ENCODE data around the gene GCNT4. TPM values are rescaled to one million over a fixed set of nuclear protein-coding genes. Genes with fewer than 3 reads are reported as not detected.

Gene GCNT4
- total RNA-seq, 1 experiment from 2014 or later: not detected

- Histone ChIP-seq H3K36me3 (ENCODE audit: insufficient read depth, low read length) (no peaks in the 10 kb centered on the region), H3K9me2 (replicated peaks; ENCODE audit: insufficient read depth, low read length) (no peaks in the 10 kb centered on the region), H4K20me1 (ENCODE audit: insufficient read depth, low read depth, low read length) (no peaks in the 10 kb centered on the region), H3K4me1 (ENCODE audit: low read length) (no peaks in the 10 kb centered on the region), H3K4me3 (ENCODE audit: low read length) (no peak overlapping the region), H3K9me3 (ENCODE audit: low read length) (no peaks in the 10 kb centered on the region), H3K79me2 (ENCODE audit: low read length) (no peaks in the 10 kb centered on the region), H3K27me3 (ENCODE audit: low read length) (no peaks in the 10 kb centered on the region), H2AFZ (ENCODE audit: low read length) (no peak overlapping the region), H3K9ac (ENCODE audit: low read length) (no peak overlapping the region), H3K27ac (ENCODE audit: low read length) (no peak overlapping the region), H3K4me2 (ENCODE audit: low read depth, low read length, poor library complexity, severe bottlenecking) (no peak overlapping the region)
- no peak for DNase-seq
These were observed 33.4 kb downstream of the GCNT4 start for GRCh38 chr5:75018805-75019587.

GRCh38 chr5:75017971-75018370, 34.4 kb downstream of the GCNT4 start:
- H4K20me1 ChIP-seq (ENCODE audit: insufficient read depth, low read depth, low read length): no peaks in the 10 kb centered on the region
- no peak overlapping the region for H3K9ac ChIP-seq (ENCODE audit: low read length)
- no peak overlapping the region for H3K4me2 ChIP-seq (ENCODE audit: low read depth, low read length, poor library complexity, severe bottlenecking)
- H3K27me3 ChIP-seq (ENCODE audit: low read length): no peaks in the 10 kb centered on the region
- no peak overlapping the region for H3K4me3 ChIP-seq (ENCODE audit: low read length)
- no peaks in the 10 kb centered on the region for H3K4me1 ChIP-seq (ENCODE audit: low read length)
- no peaks in the 10 kb centered on the region for H3K36me3 ChIP-seq (ENCODE audit: insufficient read depth, low read length)
- no peak overlapping the region for H2AFZ ChIP-seq (ENCODE audit: low read length)
- no peak for DNase-seq
- H3K9me2 ChIP-seq (replicated peaks; ENCODE audit: insufficient read depth, low read length): no peaks in the 10 kb centered on the region
- no peaks in the 10 kb centered on the region for H3K9me3 ChIP-seq (ENCODE audit: low read length)
- H3K79me2 ChIP-seq (ENCODE audit: low read length): no peaks in the 10 kb centered on the region
- H3K27ac ChIP-seq (ENCODE audit: low read length): no peak overlapping the region

DNA sequence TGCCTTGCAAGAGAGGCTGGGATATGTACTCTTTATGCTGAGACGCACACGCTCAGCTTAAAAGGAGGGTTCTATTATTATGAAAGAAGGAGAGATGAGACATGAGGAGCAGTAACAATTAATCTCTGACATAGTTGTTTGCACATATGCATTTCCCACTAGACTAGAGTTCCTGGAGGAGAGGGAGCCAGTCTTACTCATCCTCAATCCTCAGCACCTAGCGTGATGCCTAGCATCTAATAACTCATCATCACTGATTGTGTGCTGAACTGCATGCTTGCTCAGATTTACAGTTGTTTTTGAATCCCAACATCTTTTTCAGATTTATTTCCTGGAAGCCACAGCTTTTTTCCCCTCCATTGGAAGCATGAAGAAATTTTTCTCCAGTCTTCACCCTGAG, 35.5 kb downstream of the GCNT4 start:
- H3K4me2 ChIP-seq (ENCODE audit: low read depth, low read length, poor library complexity, severe bottlenecking): no peak overlapping the region
- no peaks in the 10 kb centered on the region for H4K20me1 ChIP-seq (ENCODE audit: insufficient read depth, low read depth, low read length)
- no peak overlapping the region for H3K27ac ChIP-seq (ENCODE audit: low read length)
- no peak overlapping the region for H3K9ac ChIP-seq (ENCODE audit: low read length)
- H3K9me2 ChIP-seq (replicated peaks; ENCODE audit: insufficient read depth, low read length): no peaks in the 10 kb centered on the region
- DNase-seq: no peak
- no peaks in the 10 kb centered on the region for H3K36me3 ChIP-seq (ENCODE audit: insufficient read depth, low read length)
- H2AFZ ChIP-seq (ENCODE audit: low read length): no peak overlapping the region
- H3K9me3 ChIP-seq (ENCODE audit: low read length): no peaks in the 10 kb centered on the region
- H3K27me3 ChIP-seq (ENCODE audit: low read length): no peaks in the 10 kb centered on the region
- H3K4me1 ChIP-seq (ENCODE audit: low read length): no peaks in the 10 kb centered on the region
- no peak overlapping the region for H3K4me3 ChIP-seq (ENCODE audit: low read length)
- H3K79me2 ChIP-seq (ENCODE audit: low read length): no peaks in the 10 kb centered on the region

DNA sequence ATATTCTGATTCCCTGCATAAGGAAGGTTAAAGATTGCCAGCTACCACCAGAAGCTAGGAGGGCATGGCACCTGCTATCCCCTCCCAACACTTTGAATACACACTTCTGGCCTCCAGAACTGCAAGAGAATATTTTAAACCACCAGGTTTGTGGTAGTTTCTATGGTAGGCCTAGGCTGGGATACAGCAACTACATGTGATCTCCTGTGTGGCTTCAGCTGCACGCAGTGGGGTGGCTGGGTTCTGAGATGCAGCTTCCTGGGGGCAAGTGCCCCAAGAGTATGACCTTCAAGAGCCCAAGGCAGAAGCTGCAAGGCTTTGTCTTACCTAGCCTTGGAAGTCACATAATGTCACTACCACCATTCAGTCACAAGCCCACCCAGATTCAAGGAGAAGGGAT, 39.6 kb downstream of the GCNT4 start:
- Histone ChIP-seq H4K20me1 (ENCODE audit: insufficient read depth, low read depth, low read length) (no peaks in the 10 kb centered on the region), H3K36me3 (ENCODE audit: insufficient read depth, low read length) (no peaks in the 10 kb centered on the region), H2AFZ (ENCODE audit: low read length) (no peak overlapping the region), H3K79me2 (ENCODE audit: low read length) (no peaks in the 10 kb centered on the region), H3K4me2 (ENCODE audit: low read depth, low read length, poor library complexity, severe bottlenecking) (no peak overlapping the region), H3K9me3 (ENCODE audit: low read length) (no peaks in the 10 kb centered on the region), H3K9me2 (replicated peaks; ENCODE audit: insufficient read depth, low read length) (no peaks in the 10 kb centered on the region), H3K9ac (ENCODE audit: low read length) (no peak overlapping the region), H3K27me3 (ENCODE audit: low read length) (no peaks in the 10 kb centered on the region), H3K27ac (ENCODE audit: low read length) (no peak overlapping the region), H3K4me1 (ENCODE audit: low read length) (no peaks in the 10 kb centered on the region), H3K4me3 (ENCODE audit: low read length) (no peak overlapping the region)
- DNase-seq: no peak

GRCh38 chr5:75010838-75011237, 41.5 kb downstream of the GCNT4 start:
- no peaks in the 10 kb centered on the region for H3K9me3 ChIP-seq (ENCODE audit: low read length)
- no peaks in the 10 kb centered on the region for H3K36me3 ChIP-seq (ENCODE audit: insufficient read depth, low read length)
- H3K4me1 ChIP-seq (ENCODE audit: low read length): no peaks in the 10 kb centered on the region
- no peaks in the 10 kb centered on the region for H3K27me3 ChIP-seq (ENCODE audit: low read length)
- H2AFZ ChIP-seq (ENCODE audit: low read length): no peak overlapping the region
- H3K9ac ChIP-seq (ENCODE audit: low read length): no peak overlapping the region
- DNase-seq: no peak
- H3K79me2 ChIP-seq (ENCODE audit: low read length): no peaks in the 10 kb centered on the region
- no peak overlapping the region for H3K4me3 ChIP-seq (ENCODE audit: low read length)
- no peak overlapping the region for H3K27ac ChIP-seq (ENCODE audit: low read length)
- H4K20me1 ChIP-seq (ENCODE audit: insufficient read depth, low read depth, low read length): no peaks in the 10 kb centered on the region
- H3K9me2 ChIP-seq (replicated peaks; ENCODE audit: insufficient read depth, low read length): no peaks in the 10 kb centered on the region
- no peak overlapping the region for H3K4me2 ChIP-seq (ENCODE audit: low read depth, low read length, poor library complexity, severe bottlenecking)

DNA sequence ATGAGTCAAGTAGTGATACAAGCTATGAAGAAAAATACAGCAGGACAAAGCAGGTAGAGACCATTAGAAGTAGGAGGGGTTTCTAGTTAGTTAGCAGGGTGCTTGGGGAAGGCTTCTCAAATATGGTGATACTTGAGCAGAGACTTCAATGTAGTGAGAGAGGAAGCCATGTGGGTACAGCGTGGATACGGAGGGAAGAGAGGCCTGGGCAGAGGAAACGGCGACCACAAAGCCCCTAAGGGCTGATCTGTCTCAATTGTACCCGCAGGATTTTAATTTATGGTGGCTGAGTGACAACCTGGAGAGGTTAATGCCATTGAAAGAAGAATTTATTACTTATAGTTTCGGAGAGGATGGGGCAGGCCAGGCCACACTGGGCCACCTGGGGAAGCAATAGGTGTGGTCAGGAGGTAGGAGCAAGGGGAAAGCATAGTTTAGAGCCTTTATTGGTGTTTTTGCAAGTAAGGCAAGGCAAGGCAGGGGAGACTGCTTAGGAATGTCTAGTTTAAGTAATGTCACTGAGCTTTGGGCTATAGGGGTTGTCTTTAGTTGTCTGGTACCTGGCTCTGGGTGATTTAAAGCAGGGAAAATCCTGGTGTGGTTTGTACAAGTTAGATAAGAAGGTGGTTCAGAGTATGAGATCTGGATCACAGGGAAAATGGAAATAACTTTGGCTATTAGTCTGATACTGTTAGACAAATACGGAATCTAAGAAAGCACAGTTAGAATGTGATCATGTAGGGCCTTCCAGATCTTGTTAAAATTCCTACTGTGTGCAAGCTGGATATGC, 42.6 kb downstream of the GCNT4 start:
- Histone ChIP-seq H3K9me2 (replicated peaks; ENCODE audit: insufficient read depth, low read length) (no peaks in the 10 kb centered on the region), H3K27me3 (ENCODE audit: low read length) (no peaks in the 10 kb centered on the region), H3K4me3 (ENCODE audit: low read length) (no peak overlapping the region), H3K27ac (ENCODE audit: low read length) (no peak overlapping the region), H3K9me3 (ENCODE audit: low read length) (no peaks in the 10 kb centered on the region), H3K9ac (ENCODE audit: low read length) (no peak overlapping the region), H3K4me2 (ENCODE audit: low read depth, low read length, poor library complexity, severe bottlenecking) (no peak overlapping the region), H3K4me1 (ENCODE audit: low read length) (no peaks in the 10 kb centered on the region), H3K79me2 (ENCODE audit: low read length) (no peaks in the 10 kb centered on the region), H4K20me1 (ENCODE audit: insufficient read depth, low read depth, low read length) (no peaks in the 10 kb centered on the region), H3K36me3 (ENCODE audit: insufficient read depth, low read length) (no peaks in the 10 kb centered on the region), H2AFZ (ENCODE audit: low read length) (no peak overlapping the region)
- DNase-seq: no peak

GRCh38 chr5:75006865-75007822, 45.2 kb downstream of the GCNT4 start:
- Histone ChIP-seq H3K36me3 (ENCODE audit: insufficient read depth, low read length) (no peaks in the 10 kb centered on the region), H4K20me1 (ENCODE audit: insufficient read depth, low read depth, low read length) (no peaks in the 10 kb centered on the region), H3K9me2 (replicated peaks; ENCODE audit: insufficient read depth, low read length) (no peaks in the 10 kb centered on the region), H3K27me3 (ENCODE audit: low read length) (no peaks in the 10 kb centered on the region), H3K4me1 (ENCODE audit: low read length) (no peaks in the 10 kb centered on the region), H3K4me2 (ENCODE audit: low read depth, low read length, poor library complexity, severe bottlenecking) (no peak overlapping the region), H3K79me2 (ENCODE audit: low read length) (no peaks in the 10 kb centered on the region), H3K9ac (ENCODE audit: low read length) (no peak overlapping the region), H3K27ac (ENCODE audit: low read length) (no peak overlapping the region), H3K9me3 (ENCODE audit: low read length) (no peaks in the 10 kb centered on the region; the same call in 1 of the 2 replicates), H3K4me3 (ENCODE audit: low read length) (no peak overlapping the region), H2AFZ (ENCODE audit: low read length) (no peak overlapping the region)
- no peak for DNase-seq

GRCh38 chr5:75005561-75005960, 46.8 kb downstream of the GCNT4 start:
- no peak overlapping the region for H3K27ac ChIP-seq (ENCODE audit: low read length)
- H3K9ac ChIP-seq (ENCODE audit: low read length): no peak overlapping the region
- H3K79me2 ChIP-seq (ENCODE audit: low read length): no peaks in the 10 kb centered on the region
- H3K4me1 ChIP-seq (ENCODE audit: low read length): no peaks in the 10 kb centered on the region
- H4K20me1 ChIP-seq (ENCODE audit: insufficient read depth, low read depth, low read length): no peaks in the 10 kb centered on the region
- DNase-seq: no peak
- no peaks in the 10 kb centered on the region for H3K9me2 ChIP-seq (replicated peaks; ENCODE audit: insufficient read depth, low read length)
- no peak overlapping the region for H3K4me2 ChIP-seq (ENCODE audit: low read depth, low read length, poor library complexity, severe bottlenecking)
- no peak overlapping the region for H2AFZ ChIP-seq (ENCODE audit: low read length)
- H3K4me3 ChIP-seq (ENCODE audit: low read length): no peak overlapping the region
- no peaks in the 10 kb centered on the region for H3K27me3 ChIP-seq (ENCODE audit: low read length)
- no peaks in the 10 kb centered on the region for H3K36me3 ChIP-seq (ENCODE audit: insufficient read depth, low read length)
- no peaks in the 10 kb centered on the region; the same call in 1 of the 2 replicates for H3K9me3 ChIP-seq (ENCODE audit: low read length)

All from Karpas-422 (cell line).